GM12891 (cell line): ENCODE data around the gene BAG5.

Experiments
- PAX5 ChIP-seq: IDR thresholded peaks from 2 replicates; pipeline ENCODE4 v1.6.1; 2011; ENCODE audit warnings: low read length, moderate library complexity, mild to moderate bottlenecking; ENCODE audit not compliant: insufficient read depth, severe bottlenecking
- POLR2A ChIP-seq: IDR thresholded peaks from 2 replicates; pipeline ENCODE4 v1.6.1; 2011; ENCODE audit warnings: low read depth, low read length, control low read depth
- POLR2AphosphoS5 ChIP-seq: IDR thresholded peaks from 2 replicates; pipeline ENCODE4 v1.6.1; 2011; ENCODE audit warnings: low read depth, low read length, control low read depth
- POU2F2 ChIP-seq: IDR thresholded peaks from 2 replicates; pipeline ENCODE4 v1.6.1; 2011; ENCODE audit warnings: low read depth, mild to moderate bottlenecking, control low read depth, low read length, moderate library complexity
- SPI1 ChIP-seq: IDR thresholded peaks from 2 replicates; pipeline ENCODE4 v1.6.1; 2011; ENCODE audit warnings: low read depth, low read length, control low read depth
- TAF1 ChIP-seq: IDR thresholded peaks from 2 replicates; pipeline ENCODE4 v1.6.1; 2011; ENCODE audit warnings: low read depth, low read length, control low read depth

DNA sequence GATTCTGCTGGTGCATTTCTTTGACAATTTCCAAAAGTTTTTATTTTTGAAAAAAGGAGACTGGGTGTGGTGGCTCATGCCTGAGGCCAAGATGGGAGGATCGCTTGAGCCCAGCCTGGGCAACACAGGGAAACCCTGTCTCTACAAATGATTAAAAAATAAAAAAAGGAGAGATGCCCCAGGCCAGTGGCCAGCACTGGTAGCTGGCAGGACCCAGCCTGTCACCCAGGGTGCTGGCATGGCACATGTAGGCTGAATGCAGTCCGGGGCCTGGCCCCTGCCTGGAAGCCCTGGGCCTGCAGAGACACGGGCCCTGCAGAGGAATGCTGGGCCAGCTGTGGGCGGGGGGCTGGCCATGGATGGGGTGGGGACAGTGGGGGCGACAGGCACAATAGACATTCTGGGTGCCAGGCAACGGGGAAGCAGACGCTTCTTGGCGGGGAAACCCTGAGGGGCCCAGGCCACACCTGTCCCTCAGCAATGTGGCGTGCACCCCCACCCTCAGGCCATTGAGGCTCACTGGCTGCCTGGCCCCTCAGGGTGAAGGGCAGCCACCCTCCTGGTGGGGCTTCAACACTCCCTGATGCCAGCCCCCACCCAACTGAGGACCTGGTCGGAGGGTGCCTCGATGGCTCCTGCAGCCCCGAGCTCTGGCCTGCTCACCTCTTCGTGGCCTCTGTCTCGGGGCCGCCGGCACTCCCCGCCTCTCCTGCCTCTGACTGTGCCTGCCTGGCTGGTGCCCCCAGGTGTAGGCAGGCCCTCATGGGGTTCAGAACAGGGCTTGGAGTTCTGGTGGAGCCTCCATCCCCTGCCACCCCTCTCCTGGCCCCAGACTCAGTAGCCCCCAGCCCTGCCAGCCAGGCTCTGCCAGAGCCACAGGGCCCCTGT lies 21.4 kb downstream of the BAG5 start:
- TF ChIP-seq POLR2A: no peak
- no peak for TF ChIP-seq TAF1
- TF ChIP-seq SPI1: no peak
- TF ChIP-seq POLR2AphosphoS5: no peak
- no peak for TF ChIP-seq POU2F2
- no peak for TF ChIP-seq PAX5
